Measurements from ENCODE around the gene SND1. TPM values are rescaled to one million over a fixed set of nuclear protein-coding genes. Genes with fewer than 3 reads are reported as not detected.

The SND1 gene
- total and polyA plus RNA-seq, 2 of the 4 experiments (the other 2 are of a cell fraction) = 154 to 294 TPM

DNA sequence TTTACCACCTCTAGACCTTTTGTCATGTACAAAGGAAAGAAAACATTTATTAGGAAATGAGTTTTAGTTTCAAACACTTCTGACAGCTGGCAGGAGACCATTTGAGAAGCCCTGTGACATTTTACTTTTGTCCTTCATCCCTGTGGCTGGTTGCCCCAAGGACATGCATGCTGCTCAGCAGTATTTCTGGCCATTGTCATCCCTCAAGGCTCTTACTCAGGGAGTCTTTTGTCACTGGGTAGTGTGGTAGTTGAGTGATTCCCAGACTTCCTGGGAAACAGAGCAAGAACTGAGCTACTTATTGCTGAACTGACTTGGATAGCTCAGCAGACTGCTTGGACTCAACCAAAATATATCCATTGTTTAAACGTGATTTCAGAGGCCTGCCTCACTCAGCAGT is 236.4 kb downstream of the SND1 start:
- Histone ChIP-seq H2AFZ (replicated peaks; ENCODE audit: low read length, poor library complexity) (no peak overlapping the region), H2BK5ac (ENCODE audit: low read depth, low read length, poor library complexity, severe bottlenecking) (no peak overlapping the region), H3K4me2 (ENCODE audit: low read depth, low read length) (no peak overlapping the region), H3K4me3 (ENCODE audit: insufficient read depth, low read depth, low read length) (no peak overlapping the region), H3K14ac (replicated peaks; ENCODE audit: low read depth, low read length) (no peak overlapping the region), H2AK5ac (ENCODE audit: low read depth, low read length) (no peak overlapping the region), H2BK120ac (ENCODE audit: low read depth, low read length) (no peak overlapping the region), H2BK20ac (ENCODE audit: low read depth, low read length) (no peak overlapping the region), H3K23ac (ENCODE audit: low read depth, low read length) (no peak overlapping the region), H3K9me3 (ENCODE audit: control insufficient read depth, insufficient read depth, low read length) (no peaks in the 10 kb centered on the region), H3K9me1 (ENCODE audit: insufficient read depth, low read length) (peaks cover 43% of the 10 kb centered on the region), H3K27me3 (ENCODE audit: control insufficient read depth, insufficient read depth, low read length) (no peaks in the 10 kb centered on the region), H3K79me1 (ENCODE audit: low read depth in 1 of 2, low read length in 2 of 2) (peaks cover 39 to 80% of the 10 kb centered on the region in 2 experiments), H4K20me1 (ENCODE audit: insufficient read depth, low read length) (peaks cover 61% of the 10 kb centered on the region), H4K91ac (ENCODE audit: insufficient read depth, low read depth, low read length) (no peak overlapping the region), H3K4me1 (ENCODE audit: control insufficient read depth, insufficient read depth, low read length) (peaks cover 25% of the 10 kb centered on the region), H3K56ac (ENCODE audit: extremely low read depth, insufficient read depth, low read length) (no peak overlapping the region), H2AK9ac (replicated peaks; ENCODE audit: low read depth, low read length, poor library complexity) (no peak overlapping the region), H3K4ac (ENCODE audit: low read depth, low read length) (no peak overlapping the region), H3K36me3 (ENCODE audit: control insufficient read depth, insufficient read depth, low read length) (peaks cover 14% of the 10 kb centered on the region), H3K27ac (ENCODE audit: insufficient read depth, low read length) (no peak overlapping the region), H2BK15ac (ENCODE audit: low read depth, low read length) (no peak overlapping the region), H4K5ac (ENCODE audit: low read depth, low read length) (no peak overlapping the region), H3K18ac (ENCODE audit: low read depth, low read length) (no peak overlapping the region), H4K8ac (ENCODE audit: low read depth in 2 of 2, low read length in 2 of 2) (no peak overlapping the region), H3K9ac (ENCODE audit: low read depth, low read length) (no peak overlapping the region)
- POLR2A ChIA-PET (ENCODE audit: unreplicated experiment) = no interaction called here
- no peak for ATAC-seq (ENCODE audit: low read depth)
- CTCF ChIA-PET = interaction anchor here (1.3 kb wide), 1 partner anchor 25 kb away, joined by 4 read pairs; no protein-coding TSS in a partner anchor
- dilution Hi-C loops (cut with HindIII; ENCODE audit: low sequenced_read_pairs, unreplicated experiment) = no loop called here
- DNase-seq = no peak
- no peak for TF ChIP-seq CTCF (conservative IDR thresholded peaks at IDR 0.05; ENCODE audit: low read depth, low read length)
- TF ChIP-seq RCOR1 (IDR thresholded peaks at IDR 0.05; ENCODE audit: insufficient replicate concordance, low read length) = no peak
- TF ChIP-seq NFE2L2 (IDR thresholded peaks at IDR 0.05; ENCODE audit: low read depth, low read length) = no peak
- no CpG with 5 or more reads among the region's 1 CpG for WGBS, 2 experiments (ENCODE audit: extremely low coverage in 2 of 2, insufficient read length in 1 of 2)
- no TSS peak for BruUV-seq (replicated peaks)
- intact Hi-C loops (cut with micrococcal nuclease) = no loop called here
- in situ Hi-C loops (cut with MboI; ENCODE audit: low sequenced_read_pairs) = no loop called here
